Measurements from ENCODE around the gene CHN1. TPM values are rescaled to one million over a fixed set of nuclear protein-coding genes. Genes with fewer than 3 reads are reported as not detected.
A peak's percentile ranks its signal among the peaks of the same experiment; 100 is the strongest.

Gene CHN1
- polyA plus RNA-seq, 4 donors, result 2.0 to 7.8 (median 5.1) TPM

- DNase-seq, result no peak
- H3K9me3 ChIP-seq (ENCODE audit: control insufficient read depth in 2 of 2, insufficient read depth in 1 of 2, low read depth in 1 of 2, low read length in 1 of 2), result no peaks in the 10 kb centered on the region
- H3K4me1 ChIP-seq (ENCODE audit: control insufficient read depth in 3 of 3, insufficient read depth in 2 of 3, low read depth in 1 of 3, low read length in 2 of 3), result peaks cover 0 to under 1% (median 0%) of the 10 kb centered on the region in 3 donors
- 84 to 88% (median 84%) methylated on average over 13 of the region's 13 CpGs for WGBS, 3 donors
- H3K36me3 ChIP-seq (ENCODE audit: control insufficient read depth in 3 of 3, insufficient read depth in 2 of 3, low read depth in 1 of 3, low read length in 3 of 3), result no peaks in the 10 kb centered on the region
- no peak within 1 kb of the TSS for H3K4me3 ChIP-seq (ENCODE audit: low read depth in 1 of 3, low read length in 3 of 3)
- no peak for FAIRE-seq
- no peak within 1 kb of the TSS for H3K27ac ChIP-seq (ENCODE audit: low read depth in 1 of 3, low read length in 2 of 3)
- H3K27me3 ChIP-seq (ENCODE audit: control insufficient read depth in 3 of 3, insufficient read depth in 3 of 3, low read length in 3 of 3), result no peaks in the 10 kb centered on the region
These were observed 240.6 kb downstream of the CHN1 start, which contains the start of gene CHRNA1 for GRCh38 chr2:174764280-174765255. CHRNA1 (minus strand) TSS chr2:174764472; CDS start chr2:174764394, 78 bp downstream.

DNA sequence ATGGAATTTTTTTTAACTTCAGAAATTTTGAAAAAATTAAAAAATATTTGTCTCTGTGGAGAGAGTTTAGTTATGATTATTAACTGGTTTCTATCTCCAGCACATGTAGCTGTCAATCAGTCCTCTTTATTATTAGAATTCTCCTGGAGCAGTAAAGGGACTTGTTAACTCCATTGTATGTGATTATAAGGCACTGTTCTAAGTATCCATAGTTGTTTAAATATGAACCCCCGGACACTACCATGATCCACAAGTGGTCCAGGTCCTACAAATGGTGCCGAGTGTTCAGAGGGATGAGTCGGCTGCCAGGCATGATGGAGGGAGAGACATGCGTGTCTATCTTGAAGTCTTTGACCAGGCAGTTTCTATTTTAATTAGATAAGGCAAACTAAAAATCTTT is 241.4 kb downstream of the CHN1 start:
- no peak overlapping the region for H3K27ac ChIP-seq (ENCODE audit: low read depth in 1 of 3, low read length in 2 of 3)
- H3K4me1 ChIP-seq (ENCODE audit: control insufficient read depth in 3 of 3, insufficient read depth in 2 of 3, low read depth in 1 of 3, low read length in 2 of 3), result peaks cover 0 to 8% (median 3%) of the 10 kb centered on the region in 3 donors
- H3K36me3 ChIP-seq (ENCODE audit: control insufficient read depth in 3 of 3, insufficient read depth in 2 of 3, low read depth in 1 of 3, low read length in 3 of 3), result no peaks in the 10 kb centered on the region
- 88 to 94% (median 90%) methylated on average over 4 of the region's 4 CpGs for WGBS, 3 donors
- H3K27me3 ChIP-seq (ENCODE audit: control insufficient read depth in 3 of 3, insufficient read depth in 3 of 3, low read length in 3 of 3), result no peaks in the 10 kb centered on the region
- FAIRE-seq, result no peak
- no peaks in the 10 kb centered on the region for H3K9me3 ChIP-seq (ENCODE audit: control insufficient read depth in 2 of 2, insufficient read depth in 1 of 2, low read depth in 1 of 2, low read length in 1 of 2)
- no peak overlapping the region for H3K4me3 ChIP-seq (ENCODE audit: low read depth in 1 of 3, low read length in 3 of 3)
- DNase-seq, result no peak

DNA sequence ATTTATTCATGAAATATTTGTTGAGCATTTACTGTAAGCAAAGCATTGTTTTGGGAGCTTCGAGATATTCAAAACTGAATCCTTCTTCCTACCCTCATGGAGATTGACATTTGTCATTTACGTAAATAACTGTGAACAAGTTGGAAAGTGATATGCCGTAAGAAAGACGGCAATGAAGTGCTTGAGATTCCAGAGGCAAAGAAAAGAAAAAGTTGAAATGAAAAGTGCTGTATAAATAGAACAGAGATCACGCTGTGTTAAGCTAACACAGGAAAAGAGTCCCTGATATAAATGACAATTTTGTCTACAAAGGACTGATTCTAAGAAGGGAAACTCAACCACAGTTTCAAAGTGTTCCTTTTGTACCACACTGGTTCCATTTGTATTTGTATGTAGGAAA is 242.7 kb downstream of the CHN1 start:
- Histone ChIP-seq H3K9me3 (ENCODE audit: control insufficient read depth in 2 of 2, insufficient read depth in 1 of 2, low read depth in 1 of 2, low read length in 1 of 2) (no peaks in the 10 kb centered on the region), H3K27me3 (ENCODE audit: control insufficient read depth in 3 of 3, insufficient read depth in 3 of 3, low read length in 3 of 3) (no peaks in the 10 kb centered on the region), H3K36me3 (ENCODE audit: control insufficient read depth in 3 of 3, insufficient read depth in 2 of 3, low read depth in 1 of 3, low read length in 3 of 3) (no peaks in the 10 kb centered on the region), H3K27ac (ENCODE audit: low read depth in 1 of 3, low read length in 2 of 3) (no peak overlapping the region), H3K4me3 (ENCODE audit: low read depth in 1 of 3, low read length in 3 of 3) (no peak overlapping the region), H3K4me1 (ENCODE audit: control insufficient read depth in 3 of 3, insufficient read depth in 2 of 3, low read depth in 1 of 3, low read length in 2 of 3) (peaks cover 0 to 8% (median 3%) of the 10 kb centered on the region in 3 donors)
- 70 to 87% (median 85%) methylated on average over 5 of the region's 5 CpGs for WGBS, 3 donors
- DNase-seq (no peak), FAIRE-seq (no peak)

DNA sequence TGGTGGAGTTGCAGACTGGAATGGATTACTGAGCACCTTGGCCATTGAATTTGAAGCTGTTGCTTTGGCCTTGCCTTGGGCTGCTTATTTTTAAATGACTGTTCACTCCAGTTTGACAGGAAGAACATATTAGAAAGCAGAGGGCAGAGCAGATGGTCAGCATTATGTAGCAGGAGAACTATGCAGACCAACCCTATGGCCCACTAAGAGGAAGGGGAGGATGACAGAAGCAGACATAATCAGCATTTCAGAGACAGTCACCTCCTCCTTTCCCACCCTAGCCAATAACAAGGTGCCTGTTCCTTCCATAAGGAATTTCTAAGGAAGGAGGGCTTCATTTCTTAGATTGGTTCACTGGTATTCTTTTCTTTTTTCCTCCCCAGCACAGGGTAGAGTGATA is 243.3 kb downstream of the CHN1 start:
- Histone ChIP-seq H3K4me3 (ENCODE audit: low read depth in 1 of 3, low read length in 3 of 3) (no peak overlapping the region), H3K27me3 (ENCODE audit: control insufficient read depth in 3 of 3, insufficient read depth in 3 of 3, low read length in 3 of 3) (no peaks in the 10 kb centered on the region), H3K27ac (ENCODE audit: low read depth in 1 of 3, low read length in 2 of 3) (no peak overlapping the region), H3K9me3 (ENCODE audit: control insufficient read depth in 2 of 2, insufficient read depth in 1 of 2, low read depth in 1 of 2, low read length in 1 of 2) (no peaks in the 10 kb centered on the region), H3K36me3 (ENCODE audit: control insufficient read depth in 3 of 3, insufficient read depth in 2 of 3, low read depth in 1 of 3, low read length in 3 of 3) (no peaks in the 10 kb centered on the region), H3K4me1 (ENCODE audit: control insufficient read depth in 3 of 3, insufficient read depth in 2 of 3, low read depth in 1 of 3, low read length in 2 of 3) (peaks cover 0 to 8% (median 3%) of the 10 kb centered on the region in 3 donors)
- FAIRE-seq (no peak), DNase-seq (no peak)

DNA sequence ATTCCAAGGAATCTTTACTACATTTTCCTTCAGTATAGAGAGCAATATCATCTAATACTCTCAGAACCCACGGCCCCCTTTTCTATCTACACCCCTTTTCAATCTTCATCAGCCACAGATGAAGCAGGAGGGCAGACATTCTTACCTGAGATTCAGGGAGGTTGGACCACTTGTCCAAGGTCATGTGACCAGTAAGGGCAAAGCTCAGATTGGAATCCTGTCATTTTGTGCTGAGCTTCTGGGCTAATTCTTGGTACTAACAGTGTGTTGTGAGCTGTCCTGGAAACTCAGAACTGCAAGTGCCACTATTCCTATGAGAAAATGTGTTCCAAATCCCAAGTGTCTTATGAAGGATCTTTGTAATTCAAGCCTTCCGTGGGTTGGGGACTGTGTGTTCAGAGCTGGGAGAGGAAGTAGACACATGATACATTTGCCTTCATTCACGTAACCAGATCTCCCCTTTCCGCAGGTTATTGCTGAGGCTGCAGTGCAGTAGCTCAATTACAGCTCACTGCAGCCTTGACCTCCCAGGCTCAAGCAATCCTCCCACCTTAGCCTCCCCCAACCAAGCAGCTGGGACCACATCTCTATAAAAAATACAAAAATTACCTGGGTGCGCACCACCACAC is 244.2 kb downstream of the CHN1 start:
- no peak for DNase-seq
- no peaks in the 10 kb centered on the region for H3K27me3 ChIP-seq (ENCODE audit: control insufficient read depth in 3 of 3, insufficient read depth in 3 of 3, low read length in 3 of 3)
- H3K4me3 ChIP-seq (ENCODE audit: low read depth in 1 of 3, low read length in 3 of 3), result no peak overlapping the region
- FAIRE-seq, result no peak
- H3K36me3 ChIP-seq (ENCODE audit: control insufficient read depth in 3 of 3, insufficient read depth in 2 of 3, low read depth in 1 of 3, low read length in 3 of 3), result no peaks in the 10 kb centered on the region
- H3K9me3 ChIP-seq (ENCODE audit: control insufficient read depth in 2 of 2, insufficient read depth in 1 of 2, low read depth in 1 of 2, low read length in 1 of 2), result no peaks in the 10 kb centered on the region
- 91 to 97% (median 95%) methylated on average over 5 of the region's 5 CpGs for WGBS, 3 donors
- peaks cover 0 to 8% (median 3%) of the 10 kb centered on the region in 3 donors for H3K4me1 ChIP-seq (ENCODE audit: control insufficient read depth in 3 of 3, insufficient read depth in 2 of 3, low read depth in 1 of 3, low read length in 2 of 3)
- no peak overlapping the region for H3K27ac ChIP-seq (ENCODE audit: low read depth in 1 of 3, low read length in 2 of 3)

- Histone ChIP-seq H3K36me3 (ENCODE audit: control insufficient read depth in 3 of 3, insufficient read depth in 2 of 3, low read depth in 1 of 3, low read length in 3 of 3) (no peaks in the 10 kb centered on the region), H3K27ac (ENCODE audit: low read depth in 1 of 3, low read length in 2 of 3) (peak overlapping the region in 1 of 3 donors; percentile 20), H3K4me1 (ENCODE audit: control insufficient read depth in 3 of 3, insufficient read depth in 2 of 3, low read depth in 1 of 3, low read length in 2 of 3) (peaks cover 0 to 8% (median 3%) of the 10 kb centered on the region in 3 donors), H3K9me3 (ENCODE audit: control insufficient read depth in 2 of 2, insufficient read depth in 1 of 2, low read depth in 1 of 2, low read length in 1 of 2) (no peaks in the 10 kb centered on the region), H3K4me3 (ENCODE audit: low read depth in 1 of 3, low read length in 3 of 3) (no peak overlapping the region), H3K27me3 (ENCODE audit: control insufficient read depth in 3 of 3, insufficient read depth in 3 of 3, low read length in 3 of 3) (no peaks in the 10 kb centered on the region)
- no peak for FAIRE-seq
- DNase-seq, result peak; percentile 66 to 79
- 63 to 75% (median 63%) methylated on average over 11 of the region's 11 CpGs for WGBS, 3 donors
These were observed 245.7 kb downstream of the CHN1 start for GRCh38 chr2:174759381-174760065.

GRCh38 chr2:174756743-174757142 is 248.4 kb downstream of the CHN1 start:
- Histone ChIP-seq H3K27ac (ENCODE audit: low read depth in 1 of 3, low read length in 2 of 3) (no peak overlapping the region), H3K9me3 (ENCODE audit: control insufficient read depth in 2 of 2, insufficient read depth in 1 of 2, low read depth in 1 of 2, low read length in 1 of 2) (no peaks in the 10 kb centered on the region), H3K27me3 (ENCODE audit: control insufficient read depth in 3 of 3, insufficient read depth in 3 of 3, low read length in 3 of 3) (no peaks in the 10 kb centered on the region), H3K4me3 (ENCODE audit: low read depth in 1 of 3, low read length in 3 of 3) (no peak overlapping the region), H3K36me3 (ENCODE audit: control insufficient read depth in 3 of 3, insufficient read depth in 2 of 3, low read depth in 1 of 3, low read length in 3 of 3) (no peaks in the 10 kb centered on the region), H3K4me1 (ENCODE audit: control insufficient read depth in 3 of 3, insufficient read depth in 2 of 3, low read depth in 1 of 3, low read length in 2 of 3) (peaks cover 0 to 8% (median 3%) of the 10 kb centered on the region in 3 donors)
- DNase-seq, result no peak
- no peak for FAIRE-seq
- WGBS, 3 donors, result 75 to 82% (median 79%) methylated on average over 10 of the region's 10 CpGs

GRCh38 chr2:174753038-174753633 is 252.0 kb downstream of the CHN1 start:
- Histone ChIP-seq H3K27ac (ENCODE audit: low read depth in 1 of 3, low read length in 2 of 3) (no peak overlapping the region), H3K4me1 (ENCODE audit: control insufficient read depth in 3 of 3, insufficient read depth in 2 of 3, low read depth in 1 of 3, low read length in 2 of 3) (no peaks in the 10 kb centered on the region), H3K27me3 (ENCODE audit: control insufficient read depth in 3 of 3, insufficient read depth in 3 of 3, low read length in 3 of 3) (no peaks in the 10 kb centered on the region), H3K4me3 (ENCODE audit: low read depth in 1 of 3, low read length in 3 of 3) (no peak overlapping the region), H3K9me3 (ENCODE audit: control insufficient read depth in 2 of 2, insufficient read depth in 1 of 2, low read depth in 1 of 2, low read length in 1 of 2) (no peaks in the 10 kb centered on the region), H3K36me3 (ENCODE audit: control insufficient read depth in 3 of 3, insufficient read depth in 2 of 3, low read depth in 1 of 3, low read length in 3 of 3) (no peaks in the 10 kb centered on the region)
- no peak for DNase-seq
- WGBS, 3 donors, result 70 to 92% (median 83%) methylated on average over 13 of the region's 13 CpGs
- no peak for FAIRE-seq
